ENCODE measurements around the gene FGGY. TPM values are rescaled to one million over a fixed set of nuclear protein-coding genes. Genes with fewer than 3 reads are reported as not detected.
"Not testable (repeated sequence)": the region's sequence is repeated elsewhere in the genome, so short reads cannot be mapped to it uniquely, and the experiment has no call there.

The FGGY gene
- total and polyA plus RNA-seq, 4 donors = 5.3 to 25.1 (median 11.9) TPM

GRCh38 chr1:59643526-59643925 lies 346.6 kb downstream of the FGGY start:
- Histone ChIP-seq H3K9me3 (ENCODE audit: control insufficient read depth, low read length) (no peaks in the 10 kb centered on the region), H3K4me3 (ENCODE audit: low read length in 2 of 2) (no peak overlapping the region), H3K27ac (ENCODE audit: low read depth in 1 of 2, low read length in 2 of 2) (no peak overlapping the region), H3K27me3 (ENCODE audit: control insufficient read depth in 1 of 2, insufficient read depth in 2 of 2, low read length in 1 of 2) (no peaks in the 10 kb centered on the region), H3K36me3 (ENCODE audit: control insufficient read depth in 1 of 2, insufficient read depth in 2 of 2, low read length in 1 of 2) (no peaks in the 10 kb centered on the region), H3K4me1 (ENCODE audit: control insufficient read depth in 1 of 2, insufficient read depth in 2 of 2, low read length in 2 of 2) (no peaks in the 10 kb centered on the region)
- DNase-seq (no peak), ATAC-seq (ENCODE audit: low FRiP score) (no peak)
- intact Hi-C loops (cut with DNase I) = no loop called here
- 96 to 98% methylated on average over 1 of the region's 1 CpG for WGBS, 2 donors

DNA sequence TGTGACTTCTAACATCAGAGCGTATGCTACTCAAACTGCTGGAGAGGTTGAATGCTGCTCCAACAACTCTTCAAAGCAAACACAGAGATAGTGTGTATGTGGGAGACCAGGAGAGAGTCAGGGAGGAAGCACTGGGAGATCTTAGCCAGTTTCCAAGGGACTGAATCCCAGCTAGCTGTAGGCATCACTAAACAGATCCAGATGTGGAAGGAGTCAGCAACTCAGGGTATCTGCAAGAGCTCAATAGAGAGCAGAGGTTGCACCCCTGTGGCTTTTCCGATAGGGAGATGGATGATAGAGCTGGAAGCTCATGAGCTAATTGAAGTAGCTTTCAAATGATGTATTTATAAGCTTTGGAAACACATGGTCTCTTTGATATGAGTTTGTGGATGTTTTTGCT lies 349.0 kb downstream of the FGGY start:
- no peak overlapping the region for H3K4me3 ChIP-seq (ENCODE audit: low read length in 2 of 2)
- H3K36me3 ChIP-seq (ENCODE audit: control insufficient read depth in 1 of 2, insufficient read depth in 2 of 2, low read length in 1 of 2) = no peaks in the 10 kb centered on the region
- no peaks in the 10 kb centered on the region for H3K4me1 ChIP-seq (ENCODE audit: control insufficient read depth in 1 of 2, insufficient read depth in 2 of 2, low read length in 2 of 2)
- no peak for DNase-seq
- intact Hi-C loops (cut with DNase I) = no loop called here
- no peak overlapping the region for H3K27ac ChIP-seq (ENCODE audit: low read depth in 1 of 2, low read length in 2 of 2)
- H3K9me3 ChIP-seq (ENCODE audit: control insufficient read depth, low read length) = no peaks in the 10 kb centered on the region
- peak; percentile 29 for ATAC-seq (ENCODE audit: low FRiP score)
- H3K27me3 ChIP-seq (ENCODE audit: control insufficient read depth in 1 of 2, insufficient read depth in 2 of 2, low read length in 1 of 2) = no peaks in the 10 kb centered on the region
- WGBS, 2 donors = 69 to 71% methylated on average over 2 of the region's 2 CpGs

DNA sequence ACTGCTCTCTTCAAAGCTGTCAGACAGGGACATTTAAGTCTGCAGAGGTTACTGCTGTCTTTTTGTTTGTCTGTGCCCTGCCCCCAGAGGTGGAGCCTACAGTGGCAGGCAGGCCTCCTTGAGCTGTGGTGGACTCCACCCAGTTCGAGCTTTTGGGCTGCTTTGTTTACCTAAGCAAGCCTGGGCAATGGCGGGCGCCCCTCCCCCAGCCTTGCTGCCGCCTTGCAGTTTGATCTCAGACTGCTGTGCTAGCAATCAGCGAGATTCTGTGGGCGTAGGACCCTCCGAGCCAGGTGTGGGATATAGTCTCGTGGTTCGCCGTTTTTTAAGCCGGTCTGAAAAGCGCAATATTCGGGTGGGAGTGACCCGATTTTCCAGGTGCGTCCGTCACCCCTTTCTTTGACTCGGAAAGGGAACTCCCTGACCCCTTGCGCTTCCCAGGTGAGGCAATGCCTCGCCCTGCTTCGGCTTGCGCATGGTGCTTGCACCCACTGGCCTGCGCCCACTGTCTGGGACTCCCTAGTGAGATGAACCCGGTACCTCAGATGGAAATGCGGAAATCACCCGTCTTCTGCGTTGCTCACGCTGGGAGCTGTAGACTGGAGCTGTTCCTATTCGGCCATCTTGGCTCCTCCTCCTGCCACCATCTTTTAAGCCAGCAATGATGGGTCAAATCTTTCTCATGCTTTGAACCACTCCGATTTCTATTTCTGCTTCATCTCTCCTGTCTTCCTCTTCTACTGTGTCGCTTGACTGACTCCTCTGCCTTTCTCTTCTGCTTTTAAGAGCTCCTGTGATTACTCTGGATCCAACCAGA lies 356.5 kb downstream of the FGGY start:
- DNase-seq; H3K9me3 ChIP-seq (ENCODE audit: control insufficient read depth, low read length); H3K4me1 ChIP-seq (ENCODE audit: control insufficient read depth in 1 of 2, insufficient read depth in 2 of 2, low read length in 2 of 2); ATAC-seq (ENCODE audit: low FRiP score); H3K27me3 ChIP-seq (ENCODE audit: control insufficient read depth in 1 of 2, insufficient read depth in 2 of 2, low read length in 1 of 2); intact Hi-C loops (cut with DNase I); H3K36me3 ChIP-seq (ENCODE audit: control insufficient read depth in 1 of 2, insufficient read depth in 2 of 2, low read length in 1 of 2); H3K4me3 ChIP-seq (ENCODE audit: low read length in 2 of 2); H3K27ac ChIP-seq (ENCODE audit: low read depth in 1 of 2, low read length in 2 of 2): not testable (repeated sequence)
- 92 to 95% methylated on average over 12 to 30 of the region's 30 CpGs for WGBS, 2 donors

- H3K27ac ChIP-seq (ENCODE audit: low read depth in 1 of 2, low read length in 2 of 2) = no peak overlapping the region
- intact Hi-C loops (cut with DNase I) = no loop called here
- ATAC-seq (ENCODE audit: low FRiP score) = no peak
- H3K36me3 ChIP-seq (ENCODE audit: control insufficient read depth in 1 of 2, insufficient read depth in 2 of 2, low read length in 1 of 2) = no peaks in the 10 kb centered on the region
- H3K4me3 ChIP-seq (ENCODE audit: low read length in 2 of 2) = no peak overlapping the region
- DNase-seq = no peak
- peaks cover 1% of the 10 kb centered on the region for H3K9me3 ChIP-seq (ENCODE audit: control insufficient read depth, low read length)
- WGBS, 2 donors = 94 to 95% methylated on average over 2 of the region's 2 CpGs
- H3K4me1 ChIP-seq (ENCODE audit: control insufficient read depth in 1 of 2, insufficient read depth in 2 of 2, low read length in 2 of 2) = no peaks in the 10 kb centered on the region
- no peaks in the 10 kb centered on the region for H3K27me3 ChIP-seq (ENCODE audit: control insufficient read depth in 1 of 2, insufficient read depth in 2 of 2, low read length in 1 of 2)
Measured at GRCh38 chr1:59653968-59654367, 357.1 kb downstream of the FGGY start.

GRCh38 chr1:59657873-59658465 lies 361.1 kb downstream of the FGGY start:
- H3K27me3 ChIP-seq (ENCODE audit: control insufficient read depth in 1 of 2, insufficient read depth in 2 of 2, low read length in 1 of 2) = no peaks in the 10 kb centered on the region
- DNase-seq = no peak
- H3K4me1 ChIP-seq (ENCODE audit: control insufficient read depth in 1 of 2, insufficient read depth in 2 of 2, low read length in 2 of 2) = no peaks in the 10 kb centered on the region
- no peaks in the 10 kb centered on the region for H3K36me3 ChIP-seq (ENCODE audit: control insufficient read depth in 1 of 2, insufficient read depth in 2 of 2, low read length in 1 of 2)
- peaks cover 1% of the 10 kb centered on the region for H3K9me3 ChIP-seq (ENCODE audit: control insufficient read depth, low read length)
- H3K4me3 ChIP-seq (ENCODE audit: low read length in 2 of 2) = no peak overlapping the region
- H3K27ac ChIP-seq (ENCODE audit: low read depth in 1 of 2, low read length in 2 of 2) = no peak overlapping the region
- 91 to 95% methylated on average over 3 of the region's 3 CpGs for WGBS, 2 donors
- intact Hi-C loops (cut with DNase I) = no loop called here
- ATAC-seq (ENCODE audit: low FRiP score) = no peak

- Histone ChIP-seq H3K9me3 (ENCODE audit: control insufficient read depth, low read length) (no peaks in the 10 kb centered on the region), H3K27me3 (ENCODE audit: control insufficient read depth in 1 of 2, insufficient read depth in 2 of 2, low read length in 1 of 2) (no peaks in the 10 kb centered on the region), H3K27ac (ENCODE audit: low read depth in 1 of 2, low read length in 2 of 2) (no peak overlapping the region), H3K36me3 (ENCODE audit: control insufficient read depth in 1 of 2, insufficient read depth in 2 of 2, low read length in 1 of 2) (no peaks in the 10 kb centered on the region), H3K4me3 (ENCODE audit: low read length in 2 of 2) (no peak overlapping the region), H3K4me1 (ENCODE audit: control insufficient read depth in 1 of 2, insufficient read depth in 2 of 2, low read length in 2 of 2) (no peaks in the 10 kb centered on the region)
- WGBS, 2 donors = 77 to 87% methylated on average over 6 of the region's 6 CpGs
- intact Hi-C loops (cut with DNase I) = no loop called here
- ATAC-seq (ENCODE audit: low FRiP score) (no peak), DNase-seq (no peak)
Measured at GRCh38 chr1:59664166-59664565, 367.3 kb downstream of the FGGY start.

DNA sequence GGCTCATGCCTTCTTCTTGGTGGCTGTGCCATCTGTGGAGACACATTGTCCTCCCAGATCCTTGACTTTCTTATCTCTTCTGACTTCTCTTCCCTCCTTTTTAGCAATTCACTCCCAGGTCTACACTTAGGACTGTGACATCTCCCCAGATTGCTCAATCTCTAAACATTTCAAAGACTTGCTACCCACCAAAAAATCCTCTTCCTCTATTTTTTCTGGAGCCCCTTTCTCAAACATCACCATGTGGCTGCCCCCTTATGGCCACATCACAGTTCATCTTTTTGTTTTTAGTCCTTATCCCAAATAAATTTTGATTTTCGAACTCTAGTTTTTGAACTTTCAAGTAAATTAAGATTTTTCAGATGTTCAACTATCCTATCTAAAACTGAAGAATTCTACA lies 369.2 kb downstream of the FGGY start:
- Histone ChIP-seq H3K27me3 (ENCODE audit: control insufficient read depth in 1 of 2, insufficient read depth in 2 of 2, low read length in 1 of 2) (no peaks in the 10 kb centered on the region), H3K4me1 (ENCODE audit: control insufficient read depth in 1 of 2, insufficient read depth in 2 of 2, low read length in 2 of 2) (no peaks in the 10 kb centered on the region), H3K4me3 (ENCODE audit: low read length in 2 of 2) (no peak overlapping the region), H3K9me3 (ENCODE audit: control insufficient read depth, low read length) (no peaks in the 10 kb centered on the region), H3K27ac (ENCODE audit: low read depth in 1 of 2, low read length in 2 of 2) (no peak overlapping the region), H3K36me3 (ENCODE audit: control insufficient read depth in 1 of 2, insufficient read depth in 2 of 2, low read length in 1 of 2) (no peaks in the 10 kb centered on the region)
- ATAC-seq (ENCODE audit: low FRiP score) (no peak), DNase-seq (no peak)
- WGBS, 2 donors = 96 to 100% methylated on average over 1 of the region's 1 CpG
- intact Hi-C loops (cut with DNase I) = no loop called here

GRCh38 chr1:59667020-59667419 lies 370.1 kb downstream of the FGGY start:
- no peaks in the 10 kb centered on the region for H3K36me3 ChIP-seq (ENCODE audit: control insufficient read depth in 1 of 2, insufficient read depth in 2 of 2, low read length in 1 of 2)
- H3K9me3 ChIP-seq (ENCODE audit: control insufficient read depth, low read length) = no peaks in the 10 kb centered on the region
- H3K27ac ChIP-seq (ENCODE audit: low read depth in 1 of 2, low read length in 2 of 2) = no peak overlapping the region
- H3K27me3 ChIP-seq (ENCODE audit: control insufficient read depth in 1 of 2, insufficient read depth in 2 of 2, low read length in 1 of 2) = no peaks in the 10 kb centered on the region
- no peak for ATAC-seq (ENCODE audit: low FRiP score)
- no peaks in the 10 kb centered on the region for H3K4me1 ChIP-seq (ENCODE audit: control insufficient read depth in 1 of 2, insufficient read depth in 2 of 2, low read length in 2 of 2)
- no peak overlapping the region for H3K4me3 ChIP-seq (ENCODE audit: low read length in 2 of 2)
- intact Hi-C loops (cut with DNase I) = no loop called here
- DNase-seq = no peak
- WGBS, 2 donors = 99% methylated on average over 3 of the region's 3 CpGs

- Histone ChIP-seq H3K9me3 (ENCODE audit: control insufficient read depth, low read length) (no peaks in the 10 kb centered on the region), H3K4me3 (ENCODE audit: low read length in 2 of 2) (no peak overlapping the region), H3K27ac (ENCODE audit: low read depth in 1 of 2, low read length in 2 of 2) (no peak overlapping the region), H3K36me3 (ENCODE audit: control insufficient read depth in 1 of 2, insufficient read depth in 2 of 2, low read length in 1 of 2) (no peaks in the 10 kb centered on the region), H3K4me1 (ENCODE audit: control insufficient read depth in 1 of 2, insufficient read depth in 2 of 2, low read length in 2 of 2) (peaks cover 0 to 2% of the 10 kb centered on the region in 2 donors), H3K27me3 (ENCODE audit: control insufficient read depth in 1 of 2, insufficient read depth in 2 of 2, low read length in 1 of 2) (no peaks in the 10 kb centered on the region)
- 74 to 77% methylated on average over 9 of the region's 9 CpGs for WGBS, 2 donors
- DNase-seq (peak; percentile 70 to 80), ATAC-seq (ENCODE audit: low FRiP score) (peak; percentile 68)
- intact Hi-C loops (cut with DNase I) = no loop called here
Measured at GRCh38 chr1:59669752-59670312, 372.9 kb downstream of the FGGY start.
